HepG2 (cell line): ENCODE measurements around the gene TRAF3.

ENCODE experiments used
- GZF1 ChIP-seq: sonication (generic); formaldehyde crosslinking; IDR thresholded peaks from 2 replicates; pipeline ENCODE4 v1.5.1; 2020; ENCODE audit warnings: mild to moderate bottlenecking, missing genetic modification reagents
- POLR2A ChIP-seq, 2 experiments: IDR thresholded peaks; 2 replicates each; pipeline ENCODE4 v1.6.1; 2011; ENCODE audit warnings: low read depth in 2 of 2, low read length in 2 of 2, mild to moderate bottlenecking in 1 of 2, moderate library complexity in 1 of 2; ENCODE audit not compliant: insufficient read depth in 1 of 2
- RAD21 ChIP-seq: fragments of 450-650 bp; formaldehyde crosslinking; IDR thresholded peaks from 2 replicates; pipeline ENCODE4 v1.5.0; 2020; ENCODE audit warnings: mild to moderate bottlenecking
- ZBTB8A ChIP-seq: sonication (generic); formaldehyde crosslinking; IDR thresholded peaks from 2 replicates; pipeline ENCODE4 v1.4.0; 2020; ENCODE audit warnings: mild to moderate bottlenecking, low read depth, missing genetic modification reagents, borderline replicate concordance
- ZSCAN30 ChIP-seq: sonication (generic); formaldehyde crosslinking; IDR thresholded peaks from 2 replicates; pipeline ENCODE4 v1.5.0; 2020; ENCODE audit warnings: mild to moderate bottlenecking, missing genetic modification reagents
- TF ChIP-seq, protein P1 (sequence below): sonication (generic); formaldehyde crosslinking; IDR thresholded peaks from 2 replicates; pipeline ENCODE4 v1.5.0; 2020; ENCODE audit warnings: mild to moderate bottlenecking, missing genetic modification reagents, moderate library complexity
- TF ChIP-seq, protein P2 (sequence below): sonication (generic); formaldehyde crosslinking; IDR thresholded peaks from 2 replicates; pipeline ENCODE4 v1.4.0; 2020; ENCODE audit warnings: missing genetic modification reagents

DNA sequence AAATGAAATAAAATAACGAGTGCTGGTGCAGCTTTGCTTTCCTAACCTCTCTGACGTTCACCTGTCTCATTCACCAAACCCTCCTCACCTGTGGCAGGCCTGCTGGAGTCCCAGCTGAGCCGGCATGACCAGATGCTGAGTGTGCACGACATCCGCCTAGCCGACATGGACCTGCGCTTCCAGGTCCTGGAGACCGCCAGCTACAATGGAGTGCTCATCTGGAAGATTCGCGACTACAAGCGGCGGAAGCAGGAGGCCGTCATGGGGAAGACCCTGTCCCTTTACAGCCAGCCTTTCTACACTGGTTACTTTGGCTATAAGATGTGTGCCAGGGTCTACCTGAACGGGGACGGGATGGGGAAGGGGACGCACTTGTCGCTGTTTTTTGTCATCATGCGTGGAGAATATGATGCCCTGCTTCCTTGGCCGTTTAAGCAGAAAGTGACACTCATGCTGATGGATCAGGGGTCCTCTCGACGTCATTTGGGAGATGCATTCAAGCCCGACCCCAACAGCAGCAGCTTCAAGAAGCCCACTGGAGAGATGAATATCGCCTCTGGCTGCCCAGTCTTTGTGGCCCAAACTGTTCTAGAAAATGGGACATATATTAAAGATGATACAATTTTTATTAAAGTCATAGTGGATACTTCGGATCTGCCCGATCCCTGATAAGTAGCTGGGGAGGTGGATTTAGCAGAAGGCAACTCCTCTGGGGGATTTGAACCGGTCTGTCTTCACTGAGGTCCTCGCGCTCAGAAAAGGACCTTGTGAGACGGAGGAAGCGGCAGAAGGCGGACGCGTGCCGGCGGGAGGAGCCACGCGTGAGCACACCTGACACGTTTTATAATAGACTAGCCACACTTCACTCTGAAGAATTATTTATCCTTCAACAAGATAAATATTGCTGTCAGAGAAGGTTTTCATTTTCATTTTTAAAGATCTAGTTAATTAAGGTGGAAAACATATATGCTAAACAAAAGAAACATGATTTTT, 128.2 kb downstream of the TRAF3 start:
- TF ChIP-seq, protein P1, sequence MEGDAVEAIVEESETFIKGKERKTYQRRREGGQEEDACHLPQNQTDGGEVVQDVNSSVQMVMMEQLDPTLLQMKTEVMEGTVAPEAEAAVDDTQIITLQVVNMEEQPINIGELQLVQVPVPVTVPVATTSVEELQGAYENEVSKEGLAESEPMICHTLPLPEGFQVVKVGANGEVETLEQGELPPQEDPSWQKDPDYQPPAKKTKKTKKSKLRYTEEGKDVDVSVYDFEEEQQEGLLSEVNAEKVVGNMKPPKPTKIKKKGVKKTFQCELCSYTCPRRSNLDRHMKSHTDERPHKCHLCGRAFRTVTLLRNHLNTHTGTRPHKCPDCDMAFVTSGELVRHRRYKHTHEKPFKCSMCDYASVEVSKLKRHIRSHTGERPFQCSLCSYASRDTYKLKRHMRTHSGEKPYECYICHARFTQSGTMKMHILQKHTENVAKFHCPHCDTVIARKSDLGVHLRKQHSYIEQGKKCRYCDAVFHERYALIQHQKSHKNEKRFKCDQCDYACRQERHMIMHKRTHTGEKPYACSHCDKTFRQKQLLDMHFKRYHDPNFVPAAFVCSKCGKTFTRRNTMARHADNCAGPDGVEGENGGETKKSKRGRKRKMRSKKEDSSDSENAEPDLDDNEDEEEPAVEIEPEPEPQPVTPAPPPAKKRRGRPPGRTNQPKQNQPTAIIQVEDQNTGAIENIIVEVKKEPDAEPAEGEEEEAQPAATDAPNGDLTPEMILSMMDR = no peak
- TF ChIP-seq GZF1 (no peak), POLR2A (IDR thresholded peaks at IDR 0.05; ENCODE audit: insufficient read depth in 1 of 2, low read depth in 2 of 2, low read length in 2 of 2) (no peak), ZSCAN30 (CRISPR knock-in tag) (no peak), ZBTB8A (CRISPR knock-in tag) (no peak), RAD21 (CRISPR knock-in tag) (no peak)
- TF ChIP-seq, protein P2, sequence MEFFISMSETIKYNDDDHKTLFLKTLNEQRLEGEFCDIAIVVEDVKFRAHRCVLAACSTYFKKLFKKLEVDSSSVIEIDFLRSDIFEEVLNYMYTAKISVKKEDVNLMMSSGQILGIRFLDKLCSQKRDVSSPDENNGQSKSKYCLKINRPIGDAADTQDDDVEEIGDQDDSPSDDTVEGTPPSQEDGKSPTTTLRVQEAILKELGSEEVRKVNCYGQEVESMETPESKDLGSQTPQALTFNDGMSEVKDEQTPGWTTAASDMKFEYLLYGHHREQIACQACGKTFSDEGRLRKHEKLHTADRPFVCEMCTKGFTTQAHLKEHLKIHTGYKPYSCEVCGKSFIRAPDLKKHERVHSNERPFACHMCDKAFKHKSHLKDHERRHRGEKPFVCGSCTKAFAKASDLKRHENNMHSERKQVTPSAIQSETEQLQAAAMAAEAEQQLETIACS = no peak
